K562 (cell line): Measurements from ENCODE around the gene TSPAN3. TPM values are rescaled to one million over a fixed set of nuclear protein-coding genes. Genes with fewer than 3 reads are reported as not detected.

Experiments
- ATAC-seq: fragments of 200-7000 bp; cut with Tn5 transposase; 3 replicates; pipeline ENCODE4 v1.9.1; 2020; ENCODE audit warnings: moderate library complexity
- BruUV-seq: library from RNA; stranded (reverse); fragments of 400-500 nt; replicated peaks from 2 replicates; lab custom pipeline; 2021; lab: Mats Ljungman, UMichigan
- CTCF ChIA-PET: fragments of 300-600 bp; formaldehyde crosslinking; extraction: SDS; loops from one replicate; lab custom pipeline; 2021; ENCODE audit warnings: low intra/inter-chr PET ratio; lab: Yijun Ruan, JAX
- POLR2A ChIA-PET: fragments of 300-600, 350-650 bp; sonication (Branson Sonifier 250); formaldehyde crosslinking; extraction: SDS; loops from one replicate; lab custom pipeline; 2021; ENCODE audit warnings: antibody characterized with exemption, inconsistent platforms; lab: Yijun Ruan, JAX
- DNase-seq, 4 experiments: peaks; one replicate each; pipeline versions ENCODE4 v3.0.0 to v3.0.0-alpha.2; 2011 to 2018; ENCODE audit warnings: low spot score in 3 of 4, mixed read lengths in 3 of 4; ENCODE audit errors: extremely low read depth in 1 of 4
- FAIRE-seq: peaks from 2 replicates; lab custom pipeline; 2011; peaks lifted over from hg19 to GRCh38; lab: Jason Lieb, UNC
- H2AFZ ChIP-seq: 2 replicates; pipeline ENCODE4 v1.6.0; 2011; ENCODE audit warnings: low read depth, low read length, control low read depth, inconsistent platforms
- H3K27ac ChIP-seq: fragments of 200-600 bp; 3 replicates; pipeline ENCODE4 v1.8.0; 2011; ENCODE audit warnings: low read depth, mild to moderate bottlenecking, control low read depth, inconsistent platforms, low read length, moderate library complexity, mixed read lengths; ENCODE audit errors: extremely low read depth
- H3K27me3 ChIP-seq, 2 experiments: fragments of 300-600 bp in 1 of 2; 2 replicates in 1 of 2; 3 replicates in 1 of 2; pipeline versions ENCODE4 v1.6.0 to v1.8.0; 2011; ENCODE audit warnings: inconsistent platforms in 2 of 2, low read length in 2 of 2, mild to moderate bottlenecking in 1 of 2, mixed read lengths in 1 of 2, moderate library complexity in 1 of 2; ENCODE audit not compliant: control insufficient read depth in 2 of 2, insufficient read depth in 2 of 2
- H3K36me3 ChIP-seq: fragments of 300-600 bp; 3 replicates; pipeline ENCODE4 v1.8.0; 2011; ENCODE audit warnings: mild to moderate bottlenecking, low read length, inconsistent platforms; ENCODE audit not compliant: control insufficient read depth, insufficient read depth
- H3K4me1 ChIP-seq, 2 experiments: fragments of 200-600 bp in 1 of 2; replicated peaks in 1 of 2; 2 replicates in 1 of 2; 3 replicates in 1 of 2; pipeline versions ENCODE4 v1.5.1 to v1.8.0; 2011; ENCODE audit warnings: inconsistent platforms in 2 of 2, low read length in 2 of 2, mild to moderate bottlenecking in 1 of 2, mixed read lengths in 1 of 2, moderate library complexity in 1 of 2; ENCODE audit not compliant: control insufficient read depth in 2 of 2, insufficient read depth in 2 of 2
- H3K4me2 ChIP-seq: 2 replicates; pipeline ENCODE4 v1.6.1; 2011; ENCODE audit warnings: low read length, control low read depth, inconsistent platforms, mixed read lengths; ENCODE audit not compliant: insufficient read depth
- H3K4me3 ChIP-seq: fragments of 200-600 bp; sonication (generic), shearing (Covaris generic); 2 replicates; pipeline ENCODE4 v1.5.1; 2016; ENCODE audit warnings: control low read depth, inconsistent platforms
- H3K79me2 ChIP-seq: fragments of 200-600 bp; 3 replicates; pipeline ENCODE4 v1.8.0; 2011; ENCODE audit warnings: low read length, inconsistent platforms; ENCODE audit not compliant: control insufficient read depth, insufficient read depth
- H3K9ac ChIP-seq, 2 experiments: 2 replicates each; pipeline versions ENCODE4 v1.6.0 to v1.6.1; 2011; ENCODE audit warnings: low read depth in 2 of 2, low read length in 2 of 2, control low read depth in 1 of 2, inconsistent platforms in 1 of 2, mild to moderate bottlenecking in 1 of 2, mixed read lengths in 1 of 2; ENCODE audit not compliant: insufficient read depth in 1 of 2
- H3K9me1 ChIP-seq: one replicate; pipeline ENCODE4 v1.6.0; 2011; ENCODE audit warnings: inconsistent platforms, mild to moderate bottlenecking, low read length, moderate library complexity; ENCODE audit not compliant: control insufficient read depth, insufficient read depth
- H3K9me3 ChIP-seq: replicated peaks from 2 replicates; pipeline ENCODE4 v1.5.1; 2011; ENCODE audit warnings: low read depth, low read length, inconsistent platforms; ENCODE audit not compliant: control insufficient read depth, insufficient read depth
- H4K20me1 ChIP-seq: replicated peaks from 2 replicates; pipeline ENCODE4 v1.6.1; 2011; ENCODE audit warnings: low read length, inconsistent platforms, mixed read lengths; ENCODE audit not compliant: control insufficient read depth, insufficient read depth
- CBFA2T3 ChIP-seq: fragments of 450-650 bp; IDR thresholded peaks from 2 replicates; pipeline ENCODE4 v1.6.1; 2017
- CSDE1 ChIP-seq, 2 experiments: fragments of 450-650 bp; IDR thresholded peaks; 2 replicates each; pipeline ENCODE4 v1.6.1; 2016; ENCODE audit warnings: mild to moderate bottlenecking in 1 of 2
- HMGN3 ChIP-seq: IDR thresholded peaks from 2 replicates; pipeline ENCODE4 v1.6.1; 2011; ENCODE audit warnings: borderline replicate concordance, low read depth, mild to moderate bottlenecking, mixed read lengths, low read length; ENCODE audit not compliant: insufficient read length; ENCODE audit errors: extremely low read depth
- KLF16 ChIP-seq: IDR thresholded peaks from 2 replicates; pipeline ENCODE4 v1.6.1; 2016; ENCODE audit warnings: antibody characterized with exemption
- L3MBTL2 ChIP-seq: fragments of 450-650 bp; IDR thresholded peaks from 2 replicates; pipeline ENCODE4 v1.6.1; 2016; ENCODE audit warnings: mild to moderate bottlenecking, moderate library complexity
- LEF1 ChIP-seq: fragments of 450-650 bp; IDR thresholded peaks from 2 replicates; pipeline ENCODE4 v1.6.1; 2016; ENCODE audit warnings: mild to moderate bottlenecking
- MEF2D ChIP-seq: conservative IDR thresholded peaks from 2 replicates; pipeline ENCODE4 v1.6.1; 2016; ENCODE audit warnings: low read depth, missing genetic modification characterization, missing compliant biosample characterization
- MIER1 ChIP-seq: fragments of 450-650 bp; IDR thresholded peaks from 2 replicates; pipeline ENCODE4 v1.6.1; 2016; ENCODE audit warnings: antibody characterized with exemption, mild to moderate bottlenecking, low read depth
- NFIC ChIP-seq: fragments of 450-650 bp; IDR thresholded peaks from 2 replicates; pipeline ENCODE4 v1.6.1; 2017; ENCODE audit warnings: mild to moderate bottlenecking, inconsistent platforms
- POLR2A ChIP-seq: fragments of 450-650 bp; conservative IDR thresholded peaks from 2 replicates; pipeline ENCODE4 v1.6.1; 2016
- RBM39 ChIP-seq: fragments of 200-400 bp; formaldehyde crosslinking; optimal IDR thresholded peaks from 2 replicates; pipeline ENCODE3; 2018; ENCODE audit warnings: low read depth, low read length
- SP1 ChIP-seq: sonication (generic); formaldehyde crosslinking; IDR thresholded peaks from 2 replicates; pipeline ENCODE4 v1.8.1; 2022; ENCODE audit warnings: mild to moderate bottlenecking, missing genetic modification reagents
- ZNF263 ChIP-seq: sonication (generic); formaldehyde crosslinking; IDR thresholded peaks from 2 replicates; pipeline ENCODE4 v1.8.0; 2022; ENCODE audit warnings: mild to moderate bottlenecking, missing genetic modification reagents, borderline replicate concordance
- WGBS: fragments of 100-300 bp; shearing (Covaris generic); methylation state at CpG from one replicate; pipeline ENCODE4 v1.1.6; 2016; ENCODE audit warnings: low coverage, mixed read lengths; ENCODE audit not compliant: insufficient coverage; ENCODE audit errors: missing lambda C conversion rate; 5-methylcytosine and 5-hydroxymethylcytosine counted together
- in situ Hi-C: fragments of 300-500 bp; cut with MboI; formaldehyde crosslinking; loops from 4 replicates; pipeline ENCODE4 v1.15.0; 2018; ENCODE audit warnings: inconsistent platforms, mixed read lengths
- intact Hi-C: fragments of 100-400 bp; cut with micrococcal nuclease; formaldehyde crosslinking; loops from 2 replicates; pipeline ENCODE4 v1.14.2; 2022
- polyA plus RNA-seq, 8 experiments: library from polyadenylated mRNA; depleted of rRNA in 4 of 8; stranded (reverse) in 5 of 8; unstranded in 3 of 8; fragments of >200 nt; fragmentation: Nextera tagmentation in 2 of 8; fragmentation: Illumina TruSeq in 1 of 8; extraction: Ambion mirVana in 2 of 8; extraction: Trizol in 1 of 8; gene quantifications; 2 replicates each; pipeline versions ENCODE4 v1.2.1 to v1.2.3, GENCODE V29; 2011 to 2014; ENCODE audit warnings: inconsistent platforms in 1 of 8, missing spikeins in 1 of 8
- total RNA-seq, 7 experiments: library from RNA; depleted of rRNA in 6 of 7; stranded (reverse); fragments of >200 nt in 6 of 7; fragmentation: Illumina TruSeq in 2 of 7; extraction: Trizol in 2 of 7; gene quantifications; 2 replicates each; pipeline versions ENCODE4 v1.2.1 to v1.2.3, GENCODE V29; 2011 to 2021; ENCODE audit warnings: low replicate concordance in 1 of 7
- TF ChIP-seq, protein P1 (sequence below): sonication (generic); formaldehyde crosslinking; IDR thresholded peaks from 2 replicates; pipeline ENCODE4 v1.8.0; 2023; ENCODE audit warnings: mild to moderate bottlenecking, missing genetic modification reagents
- TF ChIP-seq, protein P2 (sequence below): sonication (generic); formaldehyde crosslinking; IDR thresholded peaks from 2 replicates; pipeline ENCODE4 v1.9.0; 2022; ENCODE audit warnings: mild to moderate bottlenecking, missing genetic modification reagents
- TF ChIP-seq, protein P3 (sequence below): sonication (generic); formaldehyde crosslinking; IDR thresholded peaks from 2 replicates; pipeline ENCODE4 v1.8.1; 2023; ENCODE audit warnings: mild to moderate bottlenecking, missing genetic modification reagents

TSPAN3 gene
- total and polyA plus RNA-seq, 9 of the 15 experiments (the other 6 are each of a cell fraction or from before 2014, with no cell fraction given), result 14.3 to 144 (median 71.1) TPM

DNA sequence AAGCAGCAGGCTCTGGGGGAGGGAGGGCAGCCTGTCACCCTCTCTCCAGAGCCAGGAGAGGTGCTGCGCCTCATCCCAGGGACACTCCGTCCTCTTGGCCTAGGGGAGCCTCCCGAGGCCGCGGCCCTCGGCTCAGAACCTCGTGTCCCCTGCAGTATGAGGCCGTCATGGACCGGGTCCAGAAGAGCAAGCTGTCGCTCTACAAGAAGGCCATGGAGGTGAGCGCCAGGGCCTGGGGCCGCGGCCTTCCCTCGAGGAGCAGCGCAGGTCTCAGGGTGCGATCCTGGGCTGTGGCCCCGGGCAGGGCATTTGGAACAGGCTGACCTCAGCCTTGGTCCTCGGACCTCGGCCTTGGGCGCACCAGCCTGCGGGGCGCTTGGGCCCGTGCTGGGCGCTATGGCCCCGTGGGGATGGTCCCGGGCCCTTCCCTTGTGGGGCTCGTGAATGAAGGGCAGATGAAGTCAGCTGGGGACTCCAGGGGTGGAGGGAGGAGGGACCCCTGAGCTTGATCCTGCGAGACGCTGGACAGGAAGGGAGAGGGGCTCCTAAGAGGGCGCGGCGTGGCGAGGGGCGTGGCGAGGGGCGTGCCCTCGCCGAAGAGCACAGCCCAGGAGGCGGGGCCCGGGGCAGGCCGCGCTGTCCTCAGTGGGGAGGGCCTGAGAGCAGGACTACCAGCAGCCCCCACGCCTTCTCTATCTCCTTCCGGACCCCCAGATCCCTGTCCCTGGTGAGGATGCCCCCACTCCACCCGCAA lies 43.0 kb downstream of the TSPAN3 start:
- Histone ChIP-seq H3K36me3 (no peaks in the 10 kb centered on the region), H3K79me2 (no peaks in the 10 kb centered on the region), H3K27ac (no peak overlapping the region), H3K4me1 (peaks cover 0 to 60% of the 10 kb centered on the region in 2 experiments; a peak in 2 of 5 replicates), H3K4me2 (peak overlapping the region; percentile 63), H3K9me1 (no peaks in the 10 kb centered on the region)
- POLR2A ChIA-PET, result no interaction called here
- CTCF ChIA-PET, result no interaction called here
- BruUV-seq, result no TSS peak
- TF ChIP-seq SP1 (CRISPR knock-in tag) (peak; percentile 35; the same call in 1 of the 2 replicates), CBFA2T3 (no peak), CSDE1 (IDR thresholded peaks at IDR 0.05) (no peak), RBM39 (no peak), KLF16 (no peak), L3MBTL2 (peak; percentile 39), POLR2A (no peak), MIER1 (no peak), NFIC (no peak), HMGN3 (peak; percentile 35), ZNF263 (CRISPR knock-in tag) (0 out of 2 replicates have a peak, but pooled peaks have one; percentile 41), LEF1 (no peak), MEF2D (tag) (no peak)
- TF ChIP-seq, protein P1, sequence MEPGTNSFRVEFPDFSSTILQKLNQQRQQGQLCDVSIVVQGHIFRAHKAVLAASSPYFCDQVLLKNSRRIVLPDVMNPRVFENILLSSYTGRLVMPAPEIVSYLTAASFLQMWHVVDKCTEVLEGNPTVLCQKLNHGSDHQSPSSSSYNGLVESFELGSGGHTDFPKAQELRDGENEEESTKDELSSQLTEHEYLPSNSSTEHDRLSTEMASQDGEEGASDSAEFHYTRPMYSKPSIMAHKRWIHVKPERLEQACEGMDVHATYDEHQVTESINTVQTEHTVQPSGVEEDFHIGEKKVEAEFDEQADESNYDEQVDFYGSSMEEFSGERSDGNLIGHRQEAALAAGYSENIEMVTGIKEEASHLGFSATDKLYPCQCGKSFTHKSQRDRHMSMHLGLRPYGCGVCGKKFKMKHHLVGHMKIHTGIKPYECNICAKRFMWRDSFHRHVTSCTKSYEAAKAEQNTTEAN, result no peak
- TF ChIP-seq, protein P2, sequence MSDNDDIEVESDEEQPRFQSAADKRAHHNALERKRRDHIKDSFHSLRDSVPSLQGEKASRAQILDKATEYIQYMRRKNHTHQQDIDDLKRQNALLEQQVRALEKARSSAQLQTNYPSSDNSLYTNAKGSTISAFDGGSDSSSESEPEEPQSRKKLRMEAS (CRISPR knock-in tag), result peak; percentile 22; the same call in 1 of the 2 replicates
- TF ChIP-seq, protein P3, sequence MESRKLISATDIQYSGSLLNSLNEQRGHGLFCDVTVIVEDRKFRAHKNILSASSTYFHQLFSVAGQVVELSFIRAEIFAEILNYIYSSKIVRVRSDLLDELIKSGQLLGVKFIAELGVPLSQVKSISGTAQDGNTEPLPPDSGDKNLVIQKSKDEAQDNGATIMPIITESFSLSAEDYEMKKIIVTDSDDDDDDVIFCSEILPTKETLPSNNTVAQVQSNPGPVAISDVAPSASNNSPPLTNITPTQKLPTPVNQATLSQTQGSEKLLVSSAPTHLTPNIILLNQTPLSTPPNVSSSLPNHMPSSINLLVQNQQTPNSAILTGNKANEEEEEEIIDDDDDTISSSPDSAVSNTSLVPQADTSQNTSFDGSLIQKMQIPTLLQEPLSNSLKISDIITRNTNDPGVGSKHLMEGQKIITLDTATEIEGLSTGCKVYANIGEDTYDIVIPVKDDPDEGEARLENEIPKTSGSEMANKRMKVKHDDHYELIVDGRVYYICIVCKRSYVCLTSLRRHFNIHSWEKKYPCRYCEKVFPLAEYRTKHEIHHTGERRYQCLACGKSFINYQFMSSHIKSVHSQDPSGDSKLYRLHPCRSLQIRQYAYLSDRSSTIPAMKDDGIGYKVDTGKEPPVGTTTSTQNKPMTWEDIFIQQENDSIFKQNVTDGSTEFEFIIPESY (CRISPR knock-in tag), result 0 out of 2 replicates have a peak, but pooled peaks have one; percentile 71
- TF ChIP-seq, all 486 proteins: peak for 6
- peak; percentile 64 to 92 (median 84) for DNase-seq
- FAIRE-seq, result peak; percentile 19
- WGBS, result 8% methylated on average over 28 of the region's 45 CpGs
- H2AFZ ChIP-seq, result peak overlapping the region; percentile 84
- H3K9me3 ChIP-seq, result no peaks in the 10 kb centered on the region
- H3K27me3 ChIP-seq, result peaks cover 0 to 31% of the 10 kb centered on the region in 2 experiments; a peak in 3 of 5 replicates
- peak overlapping the region; percentile 35 for H3K4me3 ChIP-seq
- intact Hi-C loops (loop anchor here (5.0 to 10.0 kb wide), 5 partner anchors 56 to 519 kb away; no protein-coding TSS in a partner anchor), in situ Hi-C loops (loop anchor here (5.0 to 10.0 kb wide), 2 partner anchors 477 to 514 kb away; no protein-coding TSS in a partner anchor)
- peak; percentile 89 for ATAC-seq
- H3K9ac ChIP-seq, result peak overlapping the region in 1 of 2 experiments; percentile 85; a peak in 2 of 4 replicates
- peaks cover 14% of the 10 kb centered on the region; the same call in 1 of the 2 replicates for H4K20me1 ChIP-seq
